Liver (tissue), 3 donors: ENCODE data around the gene ASCC1.

Experiments
- ATF3 ChIP-seq: IDR thresholded peaks from 2 replicates; pipeline ENCODE4 v1.6.1; 2016; ENCODE audit warnings: antibody characterized with exemption
- CTCF ChIP-seq: fragments of 150-350 bp; IDR thresholded peaks from 2 replicates; pipeline ENCODE4 v1.5.1; 2017; ENCODE audit warnings: improper control_type of control experiment, low read depth, low read length; ENCODE audit not compliant: missing input control
- JUND ChIP-seq, 2 donors: IDR thresholded peaks; 2 replicates each; pipeline ENCODE4 v1.6.1; 2016; ENCODE audit warnings: antibody characterized with exemption in 2 of 2
- RAD21 ChIP-seq, 2 donors: IDR thresholded peaks; 2 replicates each; pipeline ENCODE4 v1.6.1; 2016; ENCODE audit warnings: antibody characterized with exemption in 2 of 2, mild to moderate bottlenecking in 2 of 2
- REST ChIP-seq: IDR thresholded peaks from 2 replicates; pipeline ENCODE4 v1.6.1; 2016; ENCODE audit warnings: antibody characterized with exemption, mild to moderate bottlenecking
- donor health status: healthy.
- donor health status: healthy.

GRCh38 chr10:72264536-72264935, 48.5 kb upstream of the ASCC1 start:
- TF ChIP-seq CTCF (no peak), RAD21 (IDR thresholded peaks at IDR 0.05) (no peak), ATF3 (no peak), JUND (IDR thresholded peaks at IDR 0.05) (no peak), REST (no peak)
